HCT116 (cell line): ENCODE data around the gene HOXD11. TPM values are rescaled to one million over a fixed set of nuclear protein-coding genes. Genes with fewer than 3 reads are reported as not detected.

Experiments
- ATAC-seq: fragments of 200-7000 bp; cut with Tn5 transposase; 2 replicates; pipeline ENCODE4 v1.9.1; 2020; ENCODE audit warnings: mild to moderate bottlenecking, moderate library complexity
- BruUV-seq: library from RNA; stranded (reverse); fragments of 400-500 nt; replicated peaks from 2 replicates; lab custom pipeline; 2021; lab: Mats Ljungman, UMichigan
- CTCF ChIA-PET: fragments of 300-600 bp; sonication (Branson Sonifier 250); formaldehyde crosslinking; loops from one replicate; lab custom pipeline; 2021; ENCODE audit warnings: antibody characterized with exemption; lab: Charles Lee
- POLR2A ChIA-PET: fragments of 300-600, 350-600 bp; sonication (Branson Sonifier 250); formaldehyde crosslinking; loops from one replicate; lab custom pipeline; 2021; ENCODE audit warnings: antibody characterized with exemption; lab: Charles Lee
- RAD21 ChIA-PET, 2 experiments: fragments of 300-600 bp; sonication (Branson Sonifier 250); formaldehyde crosslinking; loops; one replicate each; lab custom pipeline; 2023; ENCODE audit warnings: low total read pairs in 2 of 2; ENCODE audit not compliant: uncharacterized antibody in 2 of 2, unreplicated experiment in 2 of 2, low non-redundant PET in 1 of 2; lab: Charles Lee
- DNase-seq: peaks from one replicate; pipeline ENCODE4 v3.0.0-alpha.2; 2010; ENCODE audit warnings: low read depth, low spot score
- H2AFZ ChIP-seq: fragments of 200-600 bp; shearing (Covaris generic), sonication (generic); 2 replicates; pipeline ENCODE4 v1.6.1; 2017; ENCODE audit warnings: low read depth, mixed run types, mixed read lengths, antibody characterized with exemption, low read length; ENCODE audit not compliant: poor library complexity, severe bottlenecking
- H3K27ac ChIP-seq: 2 replicates; pipeline ENCODE4 v1.5.1; 2012; ENCODE audit warnings: low read depth, low read length
- H3K27me3 ChIP-seq: fragments of 200-600 bp; sonication (generic); 2 replicates; pipeline ENCODE4 v1.6.1; 2016; ENCODE audit warnings: mixed run types, low read length, mixed read lengths; ENCODE audit not compliant: insufficient read depth
- H3K36me3 ChIP-seq, 2 experiments: fragments of 200-500 bp in 1 of 2; fragments of 200-600 bp in 1 of 2; sonication (Bioruptor generic) in 1 of 2; sonication (generic) in 1 of 2; 2 replicates each; pipeline versions ENCODE4 v1.5.1 to v1.6.1; 2014 to 2016; ENCODE audit warnings: low read length in 2 of 2, inconsistent platforms in 1 of 2, mixed read lengths in 1 of 2, mixed run types in 1 of 2; ENCODE audit not compliant: insufficient read depth in 2 of 2, control insufficient read depth in 1 of 2
- H3K4me1 ChIP-seq, 2 experiments: fragments of 200-600 bp in 1 of 2; sonication (generic) in 1 of 2; 2 replicates each; pipeline versions ENCODE4 v1.5.1 to v1.6.1; 2012 to 2017; ENCODE audit warnings: low read length in 2 of 2, inconsistent platforms in 1 of 2, mild to moderate bottlenecking in 1 of 2, mixed read lengths in 1 of 2, mixed run types in 1 of 2, moderate library complexity in 1 of 2; ENCODE audit not compliant: insufficient read depth in 2 of 2, control insufficient read depth in 1 of 2
- H3K4me2 ChIP-seq: fragments of 200-600 bp; sonication (generic); 2 replicates; pipeline ENCODE4 v1.6.1; 2017; ENCODE audit warnings: mixed run types, low read length, mixed read lengths
- H3K4me3 ChIP-seq, 2 experiments: fragments of 200-600 bp in 1 of 2; sonication (generic) in 1 of 2; replicated peaks in 1 of 2; 2 replicates each; pipeline ENCODE4 v1.5.1; 2011 to 2016; ENCODE audit warnings: low read length in 2 of 2, control low read depth in 1 of 2, low read depth in 1 of 2, mild to moderate bottlenecking in 1 of 2, mixed read lengths in 1 of 2, mixed run types in 1 of 2
- H3K79me2 ChIP-seq: fragments of 200-600 bp; sonication (generic); 2 replicates; pipeline ENCODE4 v1.6.1; 2017; ENCODE audit warnings: mild to moderate bottlenecking, mixed run types, low read length, moderate library complexity, mixed read lengths; ENCODE audit not compliant: insufficient read depth
- H3K9ac ChIP-seq: fragments of 200-600 bp; sonication (generic); 2 replicates; pipeline ENCODE4 v1.6.1; 2016; ENCODE audit warnings: low read length, mixed read lengths
- H3K9me2 ChIP-seq: fragments of 200-600 bp; sonication (generic), shearing (Covaris generic); 2 replicates; pipeline ENCODE4 v1.6.1; 2017; ENCODE audit warnings: mixed run types, mild to moderate bottlenecking, moderate library complexity; ENCODE audit not compliant: insufficient read depth
- H3K9me3 ChIP-seq, 2 experiments: fragments of 200-500 bp in 1 of 2; fragments of 200-600 bp in 1 of 2; sonication (Bioruptor generic) in 1 of 2; sonication (generic) in 1 of 2; 2 replicates each; pipeline ENCODE4 v1.6.1; 2014 to 2017; ENCODE audit warnings: low read length in 2 of 2, mixed read lengths in 2 of 2, inconsistent platforms in 1 of 2, low read depth in 1 of 2, mild to moderate bottlenecking in 1 of 2, mixed run types in 1 of 2, moderate library complexity in 1 of 2; ENCODE audit not compliant: control insufficient read depth in 1 of 2, insufficient read depth in 1 of 2
- H4K20me1 ChIP-seq: fragments of 200-600 bp; sonication (generic), shearing (Covaris generic); 2 replicates; pipeline ENCODE4 v1.6.1; 2017; ENCODE audit warnings: mixed run types, mild to moderate bottlenecking, moderate library complexity; ENCODE audit not compliant: insufficient read depth
- CEBPB ChIP-seq: IDR thresholded peaks from 2 replicates; pipeline ENCODE4 v1.6.1; 2012; ENCODE audit warnings: low read depth
- CTCF ChIP-seq, 3 experiments: fragments of 200-600 bp in 1 of 3; sonication (generic) in 1 of 3; IDR thresholded peaks in 2 of 3; conservative IDR thresholded peaks in 1 of 3; 2 replicates each; pipeline ENCODE4 v1.5.1; 2012 to 2017; ENCODE audit warnings: low read depth in 2 of 3, low read length in 2 of 3, antibody characterized with exemption in 1 of 3, borderline replicate concordance in 1 of 3, control low read depth in 1 of 3, mild to moderate bottlenecking in 1 of 3, mixed read lengths in 1 of 3, mixed run types in 1 of 3, moderate library complexity in 1 of 3; ENCODE audit not compliant: insufficient read depth in 1 of 3
- EGR1 ChIP-seq: IDR thresholded peaks from 2 replicates; pipeline ENCODE4 v1.6.1; 2012; ENCODE audit warnings: low read depth
- EZH2 ChIP-seq: fragments of 200-600 bp; sonication (generic); IDR thresholded peaks from 2 replicates; pipeline ENCODE4 v1.6.1; 2017; ENCODE audit warnings: antibody characterized with exemption, mixed run types
- EZH2phosphoT487 ChIP-seq: fragments of 200-600 bp; IDR thresholded peaks from 2 replicates; pipeline ENCODE4 v1.6.1; 2018; ENCODE audit warnings: antibody characterized with exemption, borderline replicate concordance
- FOSL1 ChIP-seq: IDR thresholded peaks from 2 replicates; pipeline ENCODE4 v1.6.1; 2012; ENCODE audit warnings: low read depth
- POLR2A ChIP-seq: IDR thresholded peaks from 2 replicates; pipeline ENCODE4 v1.7.0; 2011; ENCODE audit warnings: borderline replicate concordance; ENCODE audit not compliant: insufficient read depth, insufficient read length; ENCODE audit errors: extremely low read depth
- POLR2AphosphoS5 ChIP-seq: IDR thresholded peaks from 2 replicates; pipeline ENCODE4 v1.6.1; 2011; ENCODE audit warnings: mild to moderate bottlenecking, low read depth, low read length, moderate library complexity
- RAD21 ChIP-seq: IDR thresholded peaks from 2 replicates; pipeline ENCODE4 v1.6.1; 2012; ENCODE audit warnings: low read depth, mild to moderate bottlenecking
- SIN3A ChIP-seq: IDR thresholded peaks from 2 replicates; pipeline ENCODE4 v1.6.1; 2012; ENCODE audit warnings: low read depth
- SP1 ChIP-seq: IDR thresholded peaks from 2 replicates; pipeline ENCODE4 v1.6.1; 2012; ENCODE audit warnings: low read depth
- YY1 ChIP-seq: IDR thresholded peaks from 2 replicates; pipeline ENCODE4 v1.6.1; 2011; ENCODE audit warnings: low read length, low read depth, moderate library complexity, mild to moderate bottlenecking; ENCODE audit not compliant: insufficient replicate concordance; ENCODE audit errors: extremely low read depth
- ZFX ChIP-seq: fragments of 450-650 bp; IDR thresholded peaks from 2 replicates; pipeline ENCODE4 v1.6.1; 2017
- ZNF274 ChIP-seq: fragments of 200-500 bp; sonication (Bioruptor generic); IDR thresholded peaks from 2 replicates; pipeline ENCODE4 v1.6.1; 2014; ENCODE audit warnings: mild to moderate bottlenecking, low read depth, low read length, inconsistent platforms
- intact Hi-C: fragments of 100-400 bp; cut with micrococcal nuclease; formaldehyde crosslinking; loops from 2 replicates; pipeline ENCODE4 v1.10.0; 2022
- total RNA-seq: library from RNA; stranded (reverse); gene quantifications from one replicate; pipeline ENCODE4 v1.2.1, GENCODE V29; 2021; ENCODE audit not compliant: unreplicated experiment
- TF ChIP-seq, protein P1 (sequence below): IDR thresholded peaks from 2 replicates; pipeline ENCODE4 v1.6.1; 2012
- TF ChIP-seq, protein P2 (sequence below): IDR thresholded peaks from 2 replicates; pipeline ENCODE4 v1.6.1; 2011; ENCODE audit warnings: mild to moderate bottlenecking, low read length, moderate library complexity; ENCODE audit not compliant: insufficient replicate concordance; ENCODE audit errors: extremely low read depth

HOXD11 gene
- total RNA-seq, 1 experiment from 2014 or later = not detected

GRCh38 chr2:176139661-176140512 is 32.8 kb downstream of the HOXD11 start:
- CTCF ChIA-PET = interaction anchor here (0.6 to 6.5 kb wide), 19 partner anchors 9 to 1025 kb away, joined by 3 to 109 read pairs (median 6); partner anchors contain the start of gene HOXD8
- TF ChIP-seq EZH2 (no peak), POLR2A (no peak), RAD21 (no peak), CTCF (IDR thresholded peaks at IDR 0.05 in 2 of 3, conservative IDR thresholded peaks at IDR 0.05 in 1 of 3; ENCODE audit: borderline replicate concordance in 1 of 3, insufficient read depth in 1 of 3, low read depth in 2 of 3, low read length in 2 of 3) (no peak), EZH2phosphoT487 (no peak), YY1 (no peak), ZFX (no peak), SIN3A (no peak), EGR1 (no peak), FOSL1 (no peak), POLR2AphosphoS5 (no peak), SP1 (no peak), ZNF274 (no peak), CEBPB (no peak)
- TF ChIP-seq, protein P1, sequence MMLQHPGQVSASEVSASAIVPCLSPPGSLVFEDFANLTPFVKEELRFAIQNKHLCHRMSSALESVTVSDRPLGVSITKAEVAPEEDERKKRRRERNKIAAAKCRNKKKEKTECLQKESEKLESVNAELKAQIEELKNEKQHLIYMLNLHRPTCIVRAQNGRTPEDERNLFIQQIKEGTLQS = no peak
- TF ChIP-seq, protein P2, sequence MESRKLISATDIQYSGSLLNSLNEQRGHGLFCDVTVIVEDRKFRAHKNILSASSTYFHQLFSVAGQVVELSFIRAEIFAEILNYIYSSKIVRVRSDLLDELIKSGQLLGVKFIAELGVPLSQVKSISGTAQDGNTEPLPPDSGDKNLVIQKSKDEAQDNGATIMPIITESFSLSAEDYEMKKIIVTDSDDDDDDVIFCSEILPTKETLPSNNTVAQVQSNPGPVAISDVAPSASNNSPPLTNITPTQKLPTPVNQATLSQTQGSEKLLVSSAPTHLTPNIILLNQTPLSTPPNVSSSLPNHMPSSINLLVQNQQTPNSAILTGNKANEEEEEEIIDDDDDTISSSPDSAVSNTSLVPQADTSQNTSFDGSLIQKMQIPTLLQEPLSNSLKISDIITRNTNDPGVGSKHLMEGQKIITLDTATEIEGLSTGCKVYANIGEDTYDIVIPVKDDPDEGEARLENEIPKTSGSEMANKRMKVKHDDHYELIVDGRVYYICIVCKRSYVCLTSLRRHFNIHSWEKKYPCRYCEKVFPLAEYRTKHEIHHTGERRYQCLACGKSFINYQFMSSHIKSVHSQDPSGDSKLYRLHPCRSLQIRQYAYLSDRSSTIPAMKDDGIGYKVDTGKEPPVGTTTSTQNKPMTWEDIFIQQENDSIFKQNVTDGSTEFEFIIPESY = no peak
- RAD21 ChIA-PET = interaction anchor here (0.6 to 2.2 kb wide), 10 partner anchors 307 to 1106 kb away, joined by 3 to 16 read pairs (median 6); no protein-coding TSS in a partner anchor
- POLR2A ChIA-PET = interaction anchor here (1.1 kb wide), 1 partner anchor 415 kb away, joined by 4 read pairs; no protein-coding TSS in a partner anchor
- H3K9ac ChIP-seq = 0 out of 2 replicates have a peak overlapping the region, but pooled peaks have one; percentile 23
- peak overlapping the region; percentile 66 for H2AFZ ChIP-seq
- BruUV-seq = no TSS peak
- no peaks in the 10 kb centered on the region for H3K9me3 ChIP-seq
- DNase-seq = no peak
- H3K4me2 ChIP-seq = peak overlapping the region; percentile 78
- peaks cover 5 to 22% of the 10 kb centered on the region in 2 experiments; a peak in 3 of 4 replicates for H3K4me1 ChIP-seq
- intact Hi-C loops = loop anchor here (1.0 kb wide), 3 partner anchors 315 to 498 kb away; no protein-coding TSS in a partner anchor
- H3K79me2 ChIP-seq = no peaks in the 10 kb centered on the region
- H3K36me3 ChIP-seq = no peaks in the 10 kb centered on the region
- H3K27ac ChIP-seq = no peak overlapping the region
- ATAC-seq = no peak
- H3K9me2 ChIP-seq = no peaks in the 10 kb centered on the region
- no peaks in the 10 kb centered on the region for H4K20me1 ChIP-seq
- H3K4me3 ChIP-seq = peak overlapping the region; percentile 25 to 40; a peak in 3 of 4 replicates
- H3K27me3 ChIP-seq = no peaks in the 10 kb centered on the region
